Measurements from ENCODE around the gene ANGPTL3. TPM values are rescaled to one million over a fixed set of nuclear protein-coding genes. Genes with fewer than 3 reads are reported as not detected.
"Not testable (repeated sequence)": the region's sequence is repeated elsewhere in the genome, so short reads cannot be mapped to it uniquely, and the experiment has no call there.

ANGPTL3 gene
- total and polyA plus RNA-seq, 2 of the 8 experiments (the other 6 are each of a cell fraction or from before 2014, with no cell fraction given): not detected

GRCh38 chr1:62567926-62568325, 29.4 kb upstream of the ANGPTL3 start:
- not testable (repeated sequence) for H4K5ac ChIP-seq (ENCODE audit: insufficient read length, low read depth, low read length); H3K79me1 ChIP-seq (ENCODE audit: low read depth, low read length); H3K27me3 ChIP-seq (replicated peaks in 1 of 4; ENCODE audit: control insufficient read depth in 3 of 4, extremely low read depth in 1 of 4, insufficient read depth in 3 of 4, low read length in 3 of 4); H4K8ac ChIP-seq (ENCODE audit: extremely low read depth, insufficient read depth, low read length); H3K4me2 ChIP-seq (ENCODE audit: insufficient read depth in 1 of 2, low read depth in 2 of 2, low read length in 2 of 2); H3K18ac ChIP-seq (ENCODE audit: extremely low read depth, low read length); H2AFZ ChIP-seq (ENCODE audit: low read length); H3K56ac ChIP-seq (replicated peaks; ENCODE audit: insufficient read length, low read depth, low read length); H3K4me3 ChIP-seq (ENCODE audit: extremely low read depth in 1 of 4, insufficient read depth in 2 of 4, low read depth in 3 of 4, low read length in 4 of 4); H4K91ac ChIP-seq (replicated peaks; ENCODE audit: insufficient read length, low read length); H3K23ac ChIP-seq (ENCODE audit: insufficient read length); H2BK5ac ChIP-seq (ENCODE audit: low read depth, low read length); H2BK12ac ChIP-seq (ENCODE audit: low read depth, low read length); H2BK120ac ChIP-seq (replicated peaks; ENCODE audit: low read depth, low read length); H3K23me2 ChIP-seq (ENCODE audit: low read depth, low read length); H3K4me1 ChIP-seq (replicated peaks in 1 of 4; ENCODE audit: control insufficient read depth in 3 of 4, insufficient read depth in 4 of 4, low read length in 3 of 4); FAIRE-seq; H3K36me3 ChIP-seq (ENCODE audit: control insufficient read depth in 2 of 4, insufficient read depth in 4 of 4, low read length in 3 of 4); H4K20me1 ChIP-seq (replicated peaks in 1 of 2; ENCODE audit: control insufficient read depth in 1 of 2, insufficient read depth in 2 of 2, low read length in 2 of 2); H2AK5ac ChIP-seq (ENCODE audit: low read depth, low read length); H2BK15ac ChIP-seq (ENCODE audit: low read length); H3K4ac ChIP-seq (replicated peaks; ENCODE audit: insufficient read length, low read depth, low read length); H3K9me3 ChIP-seq (ENCODE audit: insufficient read depth in 2 of 2, low read depth in 1 of 2, low read length in 1 of 2); H3K79me2 ChIP-seq (ENCODE audit: control insufficient read depth in 1 of 2, insufficient read depth in 2 of 2, low read length in 2 of 2); H3K9ac ChIP-seq (replicated peaks in 1 of 4; ENCODE audit: extremely low read depth in 1 of 4, low read depth in 3 of 4, low read length in 3 of 4); H3K27ac ChIP-seq (ENCODE audit: low read depth, low read length); H2BK20ac ChIP-seq (ENCODE audit: low read length); H3K14ac ChIP-seq (ENCODE audit: insufficient read length); DNase-seq (ENCODE audit: low read depth in 1 of 2, low spot score in 2 of 2)
- 79% methylated on average over 1 of the region's 1 CpG; no CpG with 5 or more reads in 1 of the 2 experiments for WGBS, 2 experiments (ENCODE audit: extremely low coverage in 1 of 2, insufficient coverage in 1 of 2, insufficient read length in 1 of 2, insufficient replicate concordance in 2 of 2, low coverage in 1 of 2, low lambda C conversion rate in 2 of 2, missing lambda C conversion rate in 1 of 2)
- ChIA-PET CTCF (ENCODE audit: partially characterized antibody) (interaction anchor here (0.7 to 1.1 kb wide), 2 partner anchors 14 to 181 kb away, joined by 3 to 4 read pairs; no protein-coding TSS in a partner anchor), POLR2A (ENCODE audit: partially characterized antibody) (interaction anchor here (0.6 kb wide), 1 partner anchor 237 kb away, joined by 3 read pairs; no protein-coding TSS in a partner anchor)

DNA sequence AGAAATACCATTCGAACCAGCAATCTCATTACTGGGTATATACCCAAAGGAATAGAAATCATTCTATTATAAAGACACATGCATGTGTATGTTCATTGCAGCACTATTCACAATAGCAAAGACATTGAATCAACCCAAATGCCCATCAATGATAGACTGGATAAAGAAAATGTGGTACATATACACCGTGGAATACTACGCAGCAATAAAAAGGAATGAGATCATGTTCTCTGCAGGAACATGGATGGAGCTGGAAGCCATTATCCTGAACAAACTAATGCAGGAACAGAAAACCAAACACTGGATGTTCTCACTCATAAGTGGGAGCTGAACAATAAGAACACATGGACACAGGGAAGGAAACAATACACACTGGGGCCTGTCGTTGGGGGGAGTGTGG, 25.8 kb upstream of the ANGPTL3 start:
- H3K23ac ChIP-seq (ENCODE audit: insufficient read length); FAIRE-seq; H3K9ac ChIP-seq (replicated peaks in 1 of 4; ENCODE audit: extremely low read depth in 1 of 4, low read depth in 3 of 4, low read length in 3 of 4); H3K36me3 ChIP-seq (ENCODE audit: control insufficient read depth in 2 of 4, insufficient read depth in 4 of 4, low read length in 3 of 4); H3K79me2 ChIP-seq (ENCODE audit: control insufficient read depth in 1 of 2, insufficient read depth in 2 of 2, low read length in 2 of 2); H4K5ac ChIP-seq (ENCODE audit: insufficient read length, low read depth, low read length); H3K23me2 ChIP-seq (ENCODE audit: low read depth, low read length); H3K79me1 ChIP-seq (ENCODE audit: low read depth, low read length); H4K8ac ChIP-seq (ENCODE audit: extremely low read depth, insufficient read depth, low read length); POLR2A ChIA-PET (ENCODE audit: partially characterized antibody); H3K27me3 ChIP-seq (replicated peaks in 1 of 4; ENCODE audit: control insufficient read depth in 3 of 4, extremely low read depth in 1 of 4, insufficient read depth in 3 of 4, low read length in 3 of 4); H3K4me3 ChIP-seq (ENCODE audit: extremely low read depth in 1 of 4, insufficient read depth in 2 of 4, low read depth in 3 of 4, low read length in 4 of 4); H3K4me1 ChIP-seq (replicated peaks in 1 of 4; ENCODE audit: control insufficient read depth in 3 of 4, insufficient read depth in 4 of 4, low read length in 3 of 4); H3K4me2 ChIP-seq (ENCODE audit: insufficient read depth in 1 of 2, low read depth in 2 of 2, low read length in 2 of 2); H3K9me3 ChIP-seq (ENCODE audit: insufficient read depth in 2 of 2, low read depth in 1 of 2, low read length in 1 of 2); H3K56ac ChIP-seq (replicated peaks; ENCODE audit: insufficient read length, low read depth, low read length); H2BK5ac ChIP-seq (ENCODE audit: low read depth, low read length); H4K20me1 ChIP-seq (replicated peaks in 1 of 2; ENCODE audit: control insufficient read depth in 1 of 2, insufficient read depth in 2 of 2, low read length in 2 of 2); H2BK12ac ChIP-seq (ENCODE audit: low read depth, low read length); CTCF ChIA-PET (ENCODE audit: partially characterized antibody); H3K18ac ChIP-seq (ENCODE audit: extremely low read depth, low read length); H2BK20ac ChIP-seq (ENCODE audit: low read length); H4K91ac ChIP-seq (replicated peaks; ENCODE audit: insufficient read length, low read length); H3K14ac ChIP-seq (ENCODE audit: insufficient read length); H3K27ac ChIP-seq (ENCODE audit: low read depth, low read length); H2AK5ac ChIP-seq (ENCODE audit: low read depth, low read length); DNase-seq (ENCODE audit: low read depth in 1 of 2, low spot score in 2 of 2); H3K4ac ChIP-seq (replicated peaks; ENCODE audit: insufficient read length, low read depth, low read length); H2AFZ ChIP-seq (ENCODE audit: low read length); H2BK15ac ChIP-seq (ENCODE audit: low read length); H2BK120ac ChIP-seq (replicated peaks; ENCODE audit: low read depth, low read length): not testable (repeated sequence)
- WGBS, 2 experiments (ENCODE audit: extremely low coverage in 1 of 2, insufficient coverage in 1 of 2, insufficient read length in 1 of 2, insufficient replicate concordance in 2 of 2, low coverage in 1 of 2, low lambda C conversion rate in 2 of 2, missing lambda C conversion rate in 1 of 2): 96% methylated on average over 4 of the region's 4 CpGs; no CpG with 5 or more reads in 1 of the 2 experiments

Measured in H1 (cell line).